H9 (cell line): ENCODE data around the gene GDI1. TPM values are rescaled to one million over a fixed set of nuclear protein-coding genes. Genes with fewer than 3 reads are reported as not detected.

Experiments used
- DNase-seq: peaks from one replicate; pipeline ENCODE4 v3.0.0-alpha.2; 2017
- H2AFZ ChIP-seq: one replicate; pipeline ENCODE4 v1.6.1; 2013; ENCODE audit warnings: mild to moderate bottlenecking, low read length, control low read depth, moderate library complexity
- H2AK5ac ChIP-seq: 2 replicates; pipeline ENCODE4 v1.6.1; 2013; ENCODE audit warnings: low read length, control low read depth, mixed read lengths; ENCODE audit not compliant: insufficient read length
- H2BK120ac ChIP-seq: one replicate; pipeline ENCODE4 v1.6.1; 2013; ENCODE audit warnings: low read depth, mild to moderate bottlenecking, low read length, control low read depth, inconsistent platforms; ENCODE audit not compliant: poor library complexity, severe bottlenecking
- H2BK12ac ChIP-seq: 2 replicates; pipeline ENCODE4 v1.6.1; 2013; ENCODE audit warnings: low read length, control low read depth, mixed read lengths, low read depth; ENCODE audit not compliant: insufficient read length
- H2BK15ac ChIP-seq: 2 replicates; pipeline ENCODE4 v1.6.1; 2013; ENCODE audit warnings: low read depth, low read length, control low read depth
- H2BK20ac ChIP-seq: one replicate; pipeline ENCODE4 v1.6.1; 2013; ENCODE audit warnings: low read depth, mild to moderate bottlenecking, low read length, control low read depth, inconsistent platforms; ENCODE audit not compliant: poor library complexity, severe bottlenecking
- H2BK5ac ChIP-seq: 2 replicates; pipeline ENCODE4 v1.6.1; 2013; ENCODE audit warnings: low read length, control low read depth, mixed read lengths; ENCODE audit not compliant: insufficient read length
- H3K14ac ChIP-seq: 2 replicates; pipeline ENCODE4 v1.6.1; 2013; ENCODE audit warnings: low read length, control low read depth; ENCODE audit not compliant: insufficient read depth
- H3K18ac ChIP-seq: 2 replicates; pipeline ENCODE4 v1.6.1; 2013; ENCODE audit warnings: low read depth, mild to moderate bottlenecking, mixed read lengths, low read length, control low read depth; ENCODE audit not compliant: insufficient read length
- H3K23ac ChIP-seq: 2 replicates; pipeline ENCODE4 v1.6.1; 2013; ENCODE audit warnings: low read length, control low read depth, mixed read lengths, low read depth; ENCODE audit not compliant: insufficient read length
- H3K23me2 ChIP-seq: 2 replicates; pipeline ENCODE4 v1.6.1; 2013; ENCODE audit warnings: low read depth, mild to moderate bottlenecking, mixed read lengths, low read length, control low read depth; ENCODE audit not compliant: insufficient read length, poor library complexity, severe bottlenecking
- H3K27ac ChIP-seq: 2 replicates; pipeline ENCODE4 v1.5.1; 2013; ENCODE audit warnings: low read length, control low read depth, mixed read lengths, low read depth; ENCODE audit not compliant: insufficient read length
- H3K27me3 ChIP-seq: 2 replicates; pipeline ENCODE4 v1.6.1; 2013; ENCODE audit warnings: low read length, control low read depth, inconsistent platforms; ENCODE audit not compliant: insufficient read depth
- H3K4ac ChIP-seq: 2 replicates; pipeline ENCODE4 v1.6.1; 2013; ENCODE audit warnings: low read depth, mild to moderate bottlenecking, control low read depth, inconsistent platforms, low read length, moderate library complexity
- H3K4me1 ChIP-seq: 2 replicates; pipeline ENCODE4 v1.6.1; 2013; ENCODE audit warnings: low read length, control low read depth, inconsistent platforms; ENCODE audit not compliant: insufficient read depth
- H3K4me2 ChIP-seq: 2 replicates; pipeline ENCODE4 v1.6.1; 2013; ENCODE audit warnings: low read length, control low read depth, mixed read lengths; ENCODE audit not compliant: insufficient read length, insufficient read depth
- H3K56ac ChIP-seq: 2 replicates; pipeline ENCODE4 v1.6.1; 2013; ENCODE audit warnings: low read depth, mild to moderate bottlenecking, mixed read lengths, low read length, control low read depth; ENCODE audit not compliant: insufficient read length
- H3K79me1 ChIP-seq: 2 replicates; pipeline ENCODE4 v1.6.1; 2013; ENCODE audit warnings: low read depth, mild to moderate bottlenecking, moderate library complexity, low read length, control low read depth, inconsistent platforms; ENCODE audit not compliant: insufficient read depth, poor library complexity, severe bottlenecking
- H3K79me2 ChIP-seq: 2 replicates; pipeline ENCODE4 v1.6.1; 2013; ENCODE audit warnings: low read length, control low read depth, inconsistent platforms; ENCODE audit not compliant: insufficient read depth
- H3K9ac ChIP-seq: 2 replicates; pipeline ENCODE4 v1.6.1; 2013; ENCODE audit warnings: low read length, control low read depth, mixed read lengths; ENCODE audit not compliant: insufficient read length; ENCODE audit errors: extremely low read depth
- H3K9me3 ChIP-seq: one replicate; pipeline ENCODE4 v1.6.1; 2013; ENCODE audit warnings: low read depth, low read length, inconsistent platforms; ENCODE audit not compliant: control insufficient read depth
- H3T11ph ChIP-seq: one replicate; pipeline ENCODE4 v1.6.1; 2013; ENCODE audit warnings: mild to moderate bottlenecking, low read length, control low read depth, inconsistent platforms
- H4K20me1 ChIP-seq: one replicate; pipeline ENCODE4 v1.6.1; 2013; ENCODE audit not compliant: control insufficient read depth, insufficient read length, insufficient read depth
- H4K5ac ChIP-seq: 2 replicates; pipeline ENCODE4 v1.6.1; 2013; ENCODE audit warnings: low read depth, mild to moderate bottlenecking, mixed read lengths, low read length, control low read depth; ENCODE audit not compliant: insufficient read length
- H4K8ac ChIP-seq: replicated peaks from 2 replicates; pipeline ENCODE4 v1.6.1; 2013; ENCODE audit warnings: low read length, control low read depth, mixed read lengths, low read depth; ENCODE audit not compliant: insufficient read length
- H4K91ac ChIP-seq: 2 replicates; pipeline ENCODE4 v1.6.1; 2013; ENCODE audit warnings: low read depth, mild to moderate bottlenecking, moderate library complexity, mixed read lengths, low read length, control low read depth; ENCODE audit not compliant: insufficient read length
- H3K27ac Mint-ChIP-seq, 3 experiments: 2 replicates in 2 of 3; 3 replicates in 1 of 3; pipeline ENCODE4 v1.8.0; 2020 to 2021; ENCODE audit warnings: mixed read lengths in 3 of 3, mild to moderate bottlenecking in 1 of 3, moderate library complexity in 1 of 3
- H3K27me3 Mint-ChIP-seq: 2 replicates; pipeline ENCODE4 v1.8.0; 2021; ENCODE audit warnings: low read depth, mild to moderate bottlenecking, moderate library complexity, mixed read lengths
- H3K36me3 Mint-ChIP-seq, 3 experiments: 2 replicates in 2 of 3; 3 replicates in 1 of 3; pipeline ENCODE4 v1.8.0; 2020 to 2021; ENCODE audit warnings: low read depth in 3 of 3, mixed read lengths in 3 of 3; ENCODE audit not compliant: insufficient read depth in 1 of 3
- H3K4me1 Mint-ChIP-seq, 2 experiments: 2 replicates each; pipeline ENCODE4 v1.8.0; 2020; ENCODE audit warnings: mixed read lengths in 2 of 2
- H3K4me3 Mint-ChIP-seq, 2 experiments: 2 replicates in 1 of 2; 3 replicates in 1 of 2; pipeline ENCODE4 v1.8.0; 2020 to 2021; ENCODE audit warnings: mild to moderate bottlenecking in 2 of 2, mixed read lengths in 2 of 2, moderate library complexity in 1 of 2
- H3K9me3 Mint-ChIP-seq, 2 experiments: 2 replicates in 1 of 2; 3 replicates in 1 of 2; pipeline ENCODE4 v1.8.0; 2020; ENCODE audit warnings: mild to moderate bottlenecking in 2 of 2, mixed read lengths in 2 of 2, moderate library complexity in 1 of 2
- WGBS: extraction: QIAGEN DNeasy Blood & Tissue Kit; methylation state at CpG from one replicate; pipeline ENCODE4 v1.1.7; 2013; ENCODE audit warnings: missing lambda C conversion rate, low lambda C conversion rate, mixed read lengths; ENCODE audit not compliant: insufficient read length; ENCODE audit errors: extremely low coverage; 5-methylcytosine and 5-hydroxymethylcytosine counted together
- total RNA-seq: library from RNA; stranded (reverse); gene quantifications from 2 replicates; pipeline ENCODE4 v1.2.1, GENCODE V29; 2021
- TF ChIP-seq, protein P1 (sequence below): fragments of 200-600 bp; sonication (generic); conservative IDR thresholded peaks from 3 replicates; pipeline ENCODE4 v1.8.0; 2021; ENCODE audit warnings: antibody characterized with exemption, mild to moderate bottlenecking

GDI1 gene
- total RNA-seq, 1 experiment from 2014 or later, result 111 TPM

DNA sequence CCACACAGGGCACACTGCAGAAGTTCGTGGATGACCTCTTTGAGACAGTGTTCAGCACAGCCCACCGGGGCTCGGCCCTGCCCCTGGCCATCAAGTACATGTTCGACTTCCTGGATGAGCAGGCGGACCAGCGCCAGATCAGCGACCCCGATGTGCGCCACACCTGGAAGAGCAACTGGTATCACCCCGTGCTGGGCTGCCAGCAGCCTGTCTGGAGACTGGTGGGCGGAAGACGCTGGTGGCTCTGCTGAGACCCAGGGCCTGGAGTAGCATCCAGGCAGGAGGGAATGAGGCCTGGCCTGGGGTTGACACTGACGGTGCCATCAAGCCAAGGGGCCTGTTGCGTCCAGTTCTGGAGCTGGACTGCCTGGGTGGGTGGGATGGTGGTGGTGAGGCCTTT is 33.5 kb downstream of the GDI1 start:
- WGBS, result no CpG with 5 or more reads among the region's 14 CpGs
- Mint-ChIP-seq H3K27ac (no peak overlapping the region), H3K36me3 (peaks cover 16 to 62% (median 58%) of the 10 kb centered on the region in 3 experiments), H3K27me3 (peaks cover under 1% of the 10 kb centered on the region; the same call in 1 of the 2 replicates), H3K4me1 (no peaks in the 10 kb centered on the region), H3K4me3 (no peak overlapping the region), H3K9me3 (peaks cover 56 to 86% of the 10 kb centered on the region in 2 experiments)
- no peaks in the 10 kb centered on the region for H3K79me2 ChIP-seq
- H4K8ac ChIP-seq, result no peak overlapping the region
- H3K23me2 ChIP-seq, result no peaks in the 10 kb centered on the region
- no peak overlapping the region for H3K18ac ChIP-seq
- peaks cover 22% of the 10 kb centered on the region for H3K9me3 ChIP-seq
- no peak overlapping the region for H2BK120ac ChIP-seq
- H4K91ac ChIP-seq, result no peak overlapping the region
- no peak overlapping the region for H2AFZ ChIP-seq
- H2BK15ac ChIP-seq, result no peak overlapping the region
- TF ChIP-seq, protein P1, sequence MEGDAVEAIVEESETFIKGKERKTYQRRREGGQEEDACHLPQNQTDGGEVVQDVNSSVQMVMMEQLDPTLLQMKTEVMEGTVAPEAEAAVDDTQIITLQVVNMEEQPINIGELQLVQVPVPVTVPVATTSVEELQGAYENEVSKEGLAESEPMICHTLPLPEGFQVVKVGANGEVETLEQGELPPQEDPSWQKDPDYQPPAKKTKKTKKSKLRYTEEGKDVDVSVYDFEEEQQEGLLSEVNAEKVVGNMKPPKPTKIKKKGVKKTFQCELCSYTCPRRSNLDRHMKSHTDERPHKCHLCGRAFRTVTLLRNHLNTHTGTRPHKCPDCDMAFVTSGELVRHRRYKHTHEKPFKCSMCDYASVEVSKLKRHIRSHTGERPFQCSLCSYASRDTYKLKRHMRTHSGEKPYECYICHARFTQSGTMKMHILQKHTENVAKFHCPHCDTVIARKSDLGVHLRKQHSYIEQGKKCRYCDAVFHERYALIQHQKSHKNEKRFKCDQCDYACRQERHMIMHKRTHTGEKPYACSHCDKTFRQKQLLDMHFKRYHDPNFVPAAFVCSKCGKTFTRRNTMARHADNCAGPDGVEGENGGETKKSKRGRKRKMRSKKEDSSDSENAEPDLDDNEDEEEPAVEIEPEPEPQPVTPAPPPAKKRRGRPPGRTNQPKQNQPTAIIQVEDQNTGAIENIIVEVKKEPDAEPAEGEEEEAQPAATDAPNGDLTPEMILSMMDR, result no peak
- H2AK5ac ChIP-seq, result no peak overlapping the region
- H2BK20ac ChIP-seq, result no peak overlapping the region
- no peak overlapping the region for H3K23ac ChIP-seq
- no peak overlapping the region for H3K4me2 ChIP-seq
- no peak overlapping the region for H3K9ac ChIP-seq
- no peak overlapping the region for H2BK12ac ChIP-seq
- H3K4ac ChIP-seq, result no peak overlapping the region
- H3K27me3 ChIP-seq, result no peaks in the 10 kb centered on the region
- no peak overlapping the region for H3T11ph ChIP-seq
- H3K79me1 ChIP-seq, result no peaks in the 10 kb centered on the region
- no peaks in the 10 kb centered on the region for H3K4me1 ChIP-seq
- no peak overlapping the region for H3K27ac ChIP-seq
- H2BK5ac ChIP-seq, result no peak overlapping the region
- no peak overlapping the region for H4K5ac ChIP-seq
- no peak for DNase-seq
- H3K56ac ChIP-seq, result no peak overlapping the region
- H4K20me1 ChIP-seq, result no peaks in the 10 kb centered on the region
- no peak overlapping the region for H3K14ac ChIP-seq
